ENCODE measurements around the gene CEP170B. TPM values are rescaled to one million over a fixed set of nuclear protein-coding genes. Genes with fewer than 3 reads are reported as not detected.

CEP170B gene
- total RNA-seq, 1 experiment from 2014 or later = 0.12 TPM

- H3K4me3 ChIP-seq = no peak overlapping the region
- DNase-seq = no peak
- no peaks in the 10 kb centered on the region for H3K36me3 ChIP-seq
- H3K27ac ChIP-seq = no peak overlapping the region
- H3K4me1 ChIP-seq = no peaks in the 10 kb centered on the region
- peaks cover 11% of the 10 kb centered on the region; the same call in 1 of the 2 replicates for H3K27me3 ChIP-seq
- H3K9me3 ChIP-seq (replicated peaks) = no peaks in the 10 kb centered on the region
Measured at GRCh38 chr14:104869669-104870367, 4.8 kb downstream of the CEP170B start.

- Histone ChIP-seq H3K27me3 (peaks cover 11% of the 10 kb centered on the region; the same call in 1 of the 2 replicates), H3K4me1 (no peaks in the 10 kb centered on the region), H3K9me3 (replicated peaks) (no peaks in the 10 kb centered on the region), H3K36me3 (no peaks in the 10 kb centered on the region), H3K27ac (no peak overlapping the region), H3K4me3 (no peak overlapping the region)
- DNase-seq = peak in 1 of 2 experiments; percentile 42
Measured at GRCh38 chr14:104870368-104871144, 5.5 kb downstream of the CEP170B start.

GRCh38 chr14:104871145-104871655 is 6.1 kb downstream of the CEP170B start:
- H3K4me3 ChIP-seq = no peak overlapping the region
- H3K4me1 ChIP-seq = no peaks in the 10 kb centered on the region
- peaks cover 11% of the 10 kb centered on the region; the same call in 1 of the 2 replicates for H3K27me3 ChIP-seq
- H3K9me3 ChIP-seq (replicated peaks) = no peaks in the 10 kb centered on the region
- no peak for DNase-seq
- H3K36me3 ChIP-seq = no peaks in the 10 kb centered on the region
- H3K27ac ChIP-seq = no peak overlapping the region

DNA sequence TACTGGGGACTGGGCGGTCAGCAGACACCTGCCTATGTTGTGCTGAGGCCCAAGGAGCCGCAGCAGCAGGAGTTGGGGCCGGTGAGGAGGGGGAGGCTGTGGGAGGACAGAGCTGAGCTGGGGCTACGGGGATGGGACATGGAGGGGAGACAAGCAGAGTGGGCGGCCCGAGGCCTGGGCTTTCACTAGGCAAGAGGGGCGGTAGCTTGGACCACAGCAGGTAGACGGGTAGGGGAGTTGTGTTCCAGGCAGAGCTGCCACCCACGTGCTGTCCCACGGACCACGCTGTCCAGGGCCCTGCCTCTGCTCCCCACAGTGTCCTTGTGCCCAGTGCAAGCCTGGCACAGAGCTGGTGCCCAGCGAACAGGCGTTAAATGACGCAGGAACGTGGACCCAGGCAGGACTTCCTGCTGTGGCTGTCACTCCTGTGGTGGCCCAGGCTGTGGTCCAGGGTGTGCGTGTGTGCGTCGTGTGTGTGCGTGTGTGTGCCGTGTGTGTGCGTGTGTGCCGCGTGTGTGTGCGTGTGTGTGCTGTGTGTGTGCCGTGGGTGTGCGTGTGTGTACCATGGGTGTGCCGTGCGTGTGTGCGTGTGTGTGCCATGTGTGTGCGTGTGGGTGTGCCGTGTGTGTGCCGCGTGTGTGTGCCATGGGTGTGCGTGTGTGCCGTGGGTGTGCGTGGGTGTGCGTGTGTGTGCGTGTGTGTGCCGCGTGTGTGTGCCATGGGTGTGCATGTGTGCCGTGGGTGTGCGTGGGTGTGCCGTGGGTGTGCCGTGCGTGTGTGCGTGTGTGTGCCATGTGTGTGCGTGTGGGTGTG is 6.8 kb downstream of the CEP170B start:
- Histone ChIP-seq H3K9me3 (replicated peaks) (no peaks in the 10 kb centered on the region), H3K27me3 (peaks cover 11% of the 10 kb centered on the region; the same call in 1 of the 2 replicates), H3K36me3 (no peaks in the 10 kb centered on the region), H3K27ac (no peak overlapping the region), H3K4me3 (no peak overlapping the region), H3K4me1 (no peaks in the 10 kb centered on the region)
- DNase-seq = no peak

DNA sequence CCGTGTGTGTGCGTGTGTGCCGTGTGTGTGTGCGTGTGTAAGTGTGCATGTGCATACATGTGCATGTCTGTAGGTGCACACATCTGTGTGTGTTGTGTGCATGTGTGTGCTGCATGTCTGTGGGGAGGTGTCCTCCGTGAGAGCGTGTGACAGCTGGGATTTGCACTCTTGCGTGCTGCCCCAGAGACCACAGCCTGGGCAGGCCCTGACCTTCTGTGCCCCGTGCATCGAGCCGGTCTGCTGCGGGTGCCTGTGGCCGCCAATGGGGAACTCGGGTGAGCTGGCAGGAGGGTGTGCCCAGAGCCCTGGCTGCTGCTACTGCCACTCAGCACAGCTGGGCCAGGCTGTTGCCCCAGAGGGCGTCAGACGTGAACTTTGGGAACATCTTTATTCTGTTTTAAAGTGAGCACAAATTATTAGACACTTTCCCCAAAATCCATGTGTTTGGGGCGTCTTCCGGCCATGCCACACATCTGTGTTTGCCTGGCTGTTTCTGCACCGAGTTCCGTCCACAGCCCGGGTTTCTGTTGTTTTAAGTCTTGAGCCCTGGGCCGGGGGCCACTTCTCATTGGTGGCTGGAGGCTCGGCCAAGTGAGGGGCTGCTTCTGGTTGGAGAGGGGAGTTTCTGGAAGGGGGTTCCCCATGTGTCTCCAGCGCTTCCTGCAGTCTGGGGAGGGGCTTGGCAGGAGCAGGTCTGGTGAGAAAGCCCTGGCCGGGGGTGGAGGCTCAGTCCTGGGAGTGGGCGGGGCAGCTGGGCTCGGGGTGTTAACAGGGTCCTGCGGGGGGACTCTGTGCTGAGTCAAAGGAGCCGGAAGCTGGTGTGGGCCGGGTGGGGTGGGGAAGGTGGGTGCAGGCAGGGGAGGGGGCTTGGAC is 7.6 kb downstream of the CEP170B start:
- H3K27ac ChIP-seq = 0 out of 2 replicates have a peak overlapping the region, but pooled peaks have one; percentile 25
- H3K4me3 ChIP-seq = no peak overlapping the region
- no peaks in the 10 kb centered on the region for H3K36me3 ChIP-seq
- DNase-seq = peak in 1 of 2 experiments; percentile 34
- peaks cover 11% of the 10 kb centered on the region; the same call in 1 of the 2 replicates for H3K27me3 ChIP-seq
- H3K9me3 ChIP-seq (replicated peaks) = no peaks in the 10 kb centered on the region
- no peaks in the 10 kb centered on the region for H3K4me1 ChIP-seq

DNA sequence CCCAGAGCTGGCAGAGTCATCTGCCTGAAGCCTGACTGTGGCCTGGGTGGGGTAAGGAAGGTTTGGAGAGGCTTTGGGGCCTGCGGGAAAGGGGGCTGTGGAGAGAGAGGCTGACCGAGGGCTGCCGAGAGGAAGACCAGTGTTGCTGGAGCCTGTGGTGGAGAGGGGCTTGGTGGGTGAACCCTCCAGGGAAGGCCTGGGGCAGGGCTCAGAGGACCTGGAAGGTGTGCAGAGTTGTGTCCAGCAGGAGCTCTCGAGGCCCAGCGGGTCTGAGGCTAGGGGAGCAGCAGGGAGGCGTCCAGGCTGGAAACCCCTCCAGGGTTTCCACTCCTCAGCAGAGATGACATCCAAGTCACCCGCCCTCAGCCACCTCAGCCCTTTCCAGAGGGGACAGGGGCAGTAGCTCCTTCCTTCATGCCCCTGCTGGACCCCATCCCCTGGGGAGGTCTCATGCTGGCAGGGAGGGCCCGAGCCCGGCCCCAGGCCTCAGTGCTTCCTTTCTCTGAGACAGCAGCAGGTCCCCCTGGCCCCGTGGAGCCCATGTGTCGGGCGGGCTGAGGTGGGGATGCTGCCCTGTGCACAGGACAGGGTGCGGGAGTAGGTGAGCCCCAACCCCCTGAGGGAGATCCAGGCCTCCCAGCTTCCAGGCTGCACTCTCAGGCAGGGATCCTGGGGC is 8.4 kb downstream of the CEP170B start:
- H3K4me3 ChIP-seq = no peak overlapping the region
- no peak overlapping the region for H3K27ac ChIP-seq
- DNase-seq = no peak
- H3K9me3 ChIP-seq (replicated peaks) = no peaks in the 10 kb centered on the region
- H3K27me3 ChIP-seq = peaks cover 15% of the 10 kb centered on the region; the same call in 1 of the 2 replicates
- H3K36me3 ChIP-seq = no peaks in the 10 kb centered on the region
- H3K4me1 ChIP-seq = peaks cover 3% of the 10 kb centered on the region

DNA sequence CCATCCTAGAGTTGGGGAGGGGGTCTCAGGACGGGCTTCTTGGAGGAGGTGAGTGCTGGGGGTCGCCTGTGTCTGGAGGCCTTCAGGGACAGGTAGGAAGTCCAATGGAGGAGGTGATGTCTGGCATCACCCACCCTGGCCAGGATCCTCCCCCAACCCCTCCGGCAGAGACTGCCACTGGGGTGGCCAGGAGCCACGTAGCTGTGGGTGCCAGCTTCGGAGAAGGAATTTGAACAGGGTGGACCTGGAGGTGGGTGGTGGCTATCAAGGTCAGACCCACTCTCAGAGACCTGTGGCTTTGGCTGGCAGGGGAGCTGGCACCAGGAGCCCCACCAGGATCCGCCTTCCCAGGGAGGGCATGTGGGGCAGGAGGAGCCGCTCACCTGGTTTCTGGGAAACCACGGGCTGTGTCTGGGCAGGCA is 9.1 kb downstream of the CEP170B start:
- Histone ChIP-seq H3K27ac (no peak overlapping the region), H3K9me3 (replicated peaks) (no peaks in the 10 kb centered on the region), H3K27me3 (peaks cover 15% of the 10 kb centered on the region), H3K4me1 (peaks cover 9% of the 10 kb centered on the region), H3K4me3 (no peak overlapping the region), H3K36me3 (no peaks in the 10 kb centered on the region)
- DNase-seq = no peak

- Histone ChIP-seq H3K4me1 (peaks cover 15% of the 10 kb centered on the region), H3K27me3 (peaks cover 10% of the 10 kb centered on the region), H3K27ac (no peak overlapping the region), H3K36me3 (no peaks in the 10 kb centered on the region), H3K9me3 (replicated peaks) (no peaks in the 10 kb centered on the region), H3K4me3 (no peak overlapping the region)
- no peak for DNase-seq
Measured at GRCh38 chr14:104874571-104875411, 9.7 kb downstream of the CEP170B start.

DNA sequence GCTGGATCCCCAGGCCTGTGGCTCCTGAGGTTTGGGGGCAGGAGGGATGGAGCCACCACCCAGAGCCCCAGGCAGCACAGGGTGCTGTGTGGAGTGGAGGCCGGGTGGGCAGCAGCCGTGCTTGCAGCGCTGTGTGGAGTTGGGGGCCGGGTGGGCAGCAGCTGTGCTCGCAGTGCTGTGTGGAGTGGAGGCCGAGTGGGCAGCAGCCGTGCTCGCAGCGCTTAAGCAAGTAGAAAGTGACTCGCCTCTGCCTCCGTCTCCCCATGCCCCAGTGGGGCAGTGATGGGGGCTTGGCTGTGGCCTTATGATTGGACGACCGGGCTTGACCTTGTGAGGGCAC is 10.3 kb downstream of the CEP170B start:
- peaks cover 6% of the 10 kb centered on the region for H3K27me3 ChIP-seq
- H3K27ac ChIP-seq = no peak overlapping the region
- H3K4me1 ChIP-seq = peaks cover 15% of the 10 kb centered on the region
- H3K4me3 ChIP-seq = no peak overlapping the region
- no peak for DNase-seq
- H3K36me3 ChIP-seq = no peaks in the 10 kb centered on the region
- H3K9me3 ChIP-seq (replicated peaks) = no peaks in the 10 kb centered on the region

GRCh38 chr14:104875811-104876210 is 10.7 kb downstream of the CEP170B start:
- Histone ChIP-seq H3K27me3 (peaks cover 4% of the 10 kb centered on the region), H3K36me3 (no peaks in the 10 kb centered on the region), H3K9me3 (replicated peaks) (no peaks in the 10 kb centered on the region), H3K4me3 (no peak overlapping the region), H3K4me1 (peaks cover 19% of the 10 kb centered on the region), H3K27ac (no peak overlapping the region)
- no peak for DNase-seq

DNA sequence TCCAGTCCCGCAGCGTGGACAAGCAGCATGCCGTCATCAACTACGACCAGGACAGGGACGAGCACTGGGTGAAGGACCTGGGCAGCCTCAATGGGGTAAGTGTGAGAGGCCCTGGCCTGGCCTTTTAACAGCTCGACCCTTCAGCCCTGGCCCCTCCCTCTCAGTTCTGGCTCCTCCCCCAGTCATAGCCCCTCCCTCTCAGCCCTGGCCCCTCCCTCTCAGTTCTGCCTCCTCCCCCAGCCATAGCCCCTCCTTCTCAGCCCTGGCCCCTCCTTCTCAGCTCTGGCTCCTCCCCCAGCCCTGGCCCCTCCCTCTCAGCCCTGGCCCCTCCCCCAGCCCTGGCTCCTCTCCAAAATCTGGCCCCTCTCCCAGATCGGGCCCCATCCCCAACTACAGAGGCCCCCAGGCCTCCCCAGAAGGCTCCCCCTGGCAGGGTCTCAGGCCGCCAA is 11.2 kb downstream of the CEP170B start:
- H3K9me3 ChIP-seq (replicated peaks) = no peaks in the 10 kb centered on the region
- H3K36me3 ChIP-seq = no peaks in the 10 kb centered on the region
- peaks cover 4% of the 10 kb centered on the region for H3K27me3 ChIP-seq
- peaks cover 23% of the 10 kb centered on the region for H3K4me1 ChIP-seq
- H3K4me3 ChIP-seq = no peak overlapping the region
- H3K27ac ChIP-seq = no peak overlapping the region
- DNase-seq = peak in 1 of 2 experiments; percentile 51

- Histone ChIP-seq H3K9me3 (replicated peaks) (no peaks in the 10 kb centered on the region), H3K36me3 (no peaks in the 10 kb centered on the region), H3K4me3 (no peak overlapping the region), H3K4me1 (peaks cover 31% of the 10 kb centered on the region), H3K27ac (no peak overlapping the region), H3K27me3 (peaks cover 4% of the 10 kb centered on the region)
- no peak for DNase-seq
Measured at GRCh38 chr14:104877066-104877805, 12.2 kb downstream of the CEP170B start.

Data from SJCRH30 (cell line).